ENCODE results near the gene MINDY4.

MINDY4 gene

DNA sequence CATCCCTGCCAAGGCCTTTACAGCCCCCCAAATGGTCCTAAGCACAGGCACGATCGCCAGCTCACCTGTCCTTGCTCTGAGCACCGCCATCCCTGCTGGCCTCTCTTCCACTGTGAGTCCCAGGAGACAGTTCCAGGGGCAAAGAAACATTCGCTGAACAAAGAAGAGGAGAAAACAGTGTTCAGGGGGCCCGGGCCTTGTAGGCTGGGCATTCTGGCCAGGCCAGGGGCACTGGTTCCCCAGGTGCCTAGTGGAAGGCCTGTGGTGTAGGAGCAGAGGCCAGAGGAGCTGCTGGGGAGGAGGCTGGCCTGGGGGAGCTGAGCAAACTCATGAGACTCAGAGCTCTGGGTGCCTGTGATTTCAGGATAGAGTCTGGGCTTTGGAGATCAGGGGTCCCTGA lies 163.0 kb downstream of the MINDY4 start:
- no peak for DNase-seq

DNA sequence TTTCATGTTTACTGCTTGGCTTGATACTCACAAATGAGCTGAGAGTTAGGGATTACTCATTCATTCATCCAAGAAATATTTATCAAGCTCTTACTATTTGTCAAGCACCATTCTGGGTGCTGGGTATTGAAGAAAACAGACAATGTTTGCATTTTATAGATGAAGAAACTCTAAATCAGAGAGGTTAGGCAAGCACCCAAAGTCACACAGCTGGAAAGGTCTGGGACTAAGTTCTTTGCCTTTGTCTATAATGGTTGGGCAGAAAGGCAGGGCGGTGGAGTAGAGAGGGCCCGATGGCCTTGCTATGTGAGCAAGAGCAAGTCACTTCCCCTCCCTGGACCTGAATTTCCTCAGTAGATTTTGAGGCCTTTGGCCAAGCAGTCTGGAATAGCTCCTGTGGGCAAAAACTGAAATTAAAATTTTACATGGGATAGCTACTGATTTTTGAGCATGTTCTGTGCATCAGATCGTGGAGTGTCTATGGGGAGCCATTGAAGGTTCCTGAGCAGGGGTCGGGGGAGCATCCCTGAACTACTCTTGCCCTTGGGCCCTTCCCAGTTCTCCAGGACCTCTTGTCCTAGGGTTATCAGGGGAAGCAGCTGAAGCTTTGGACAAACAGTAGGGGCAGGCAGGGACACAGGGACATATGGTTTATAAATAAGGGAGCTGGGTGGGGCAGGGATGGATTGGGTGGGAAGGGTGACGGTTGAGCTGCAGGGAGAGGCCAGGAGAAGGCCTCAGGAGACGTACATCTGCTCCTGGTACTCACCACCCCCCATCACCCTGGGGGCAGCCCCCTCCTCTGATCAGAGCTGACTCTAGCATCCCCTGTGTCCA lies 163.7 kb downstream of the MINDY4 start:
- DNase-seq = peak; percentile 39

DNA sequence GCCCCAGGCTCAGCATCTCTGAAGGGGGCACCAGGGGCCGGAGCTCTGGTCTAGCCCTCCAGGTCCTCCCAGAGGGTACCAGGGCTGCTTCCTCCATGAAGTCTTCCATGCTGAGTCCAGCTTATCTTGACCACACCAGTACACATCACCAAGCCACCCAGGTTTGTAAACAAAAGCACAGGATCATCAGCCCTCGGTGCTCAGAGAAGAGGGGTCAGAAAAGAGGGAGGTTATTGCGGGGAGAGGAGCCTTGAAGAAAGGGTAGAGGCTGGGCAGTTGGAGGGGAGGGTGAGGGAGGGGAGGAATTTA lies 164.3 kb downstream of the MINDY4 start:
- DNase-seq = no peak

DNA sequence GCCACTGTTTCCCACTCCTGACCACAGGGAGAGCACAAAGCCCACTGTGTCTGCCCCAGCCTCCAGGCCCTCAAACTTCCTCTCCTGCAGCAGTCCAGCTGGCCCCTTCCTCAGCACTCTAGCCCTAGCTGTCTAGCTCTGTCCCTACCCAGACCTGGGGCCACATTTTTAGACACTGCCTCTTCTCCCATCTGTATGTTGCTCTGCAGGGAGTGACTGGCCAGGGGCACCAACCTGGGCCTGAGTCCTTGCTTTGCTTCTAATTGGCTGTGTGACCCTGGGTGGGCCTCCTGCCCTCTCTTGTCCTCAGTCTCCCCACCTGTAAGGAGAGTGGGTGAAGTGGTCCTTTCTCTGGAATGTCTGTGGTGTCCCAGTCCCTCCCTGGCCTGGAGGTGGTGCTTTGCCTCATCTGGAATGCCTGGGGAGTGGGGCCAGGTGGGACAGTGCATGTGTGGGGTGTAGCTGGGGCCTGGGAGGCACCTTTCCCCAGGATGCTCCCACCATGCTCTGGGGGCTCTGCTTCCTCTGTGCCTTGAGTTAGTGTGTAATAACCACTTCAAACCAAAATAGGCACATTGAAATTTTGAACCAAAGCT lies 165.5 kb downstream of the MINDY4 start:
- no peak for DNase-seq

DNA sequence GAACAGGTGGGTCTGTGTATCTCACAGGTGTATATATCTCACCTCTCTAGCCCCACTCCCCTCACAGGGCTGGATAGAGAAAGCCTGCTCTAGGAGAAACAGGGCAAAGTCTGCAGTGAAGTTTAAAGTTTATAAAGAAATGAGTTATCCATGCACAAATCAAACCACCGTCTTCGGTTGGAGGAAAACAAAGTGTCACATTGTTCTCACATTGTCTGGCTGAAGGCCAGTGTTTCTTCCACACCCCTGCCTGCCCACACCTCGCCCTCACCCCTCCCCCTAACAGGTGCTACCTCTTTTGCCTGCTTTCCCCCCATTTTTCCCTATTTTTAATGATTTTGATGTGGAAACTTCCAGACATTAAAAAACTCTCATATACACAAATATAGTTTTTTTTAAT lies 166.2 kb downstream of the MINDY4 start:
- no peak for DNase-seq

DNA sequence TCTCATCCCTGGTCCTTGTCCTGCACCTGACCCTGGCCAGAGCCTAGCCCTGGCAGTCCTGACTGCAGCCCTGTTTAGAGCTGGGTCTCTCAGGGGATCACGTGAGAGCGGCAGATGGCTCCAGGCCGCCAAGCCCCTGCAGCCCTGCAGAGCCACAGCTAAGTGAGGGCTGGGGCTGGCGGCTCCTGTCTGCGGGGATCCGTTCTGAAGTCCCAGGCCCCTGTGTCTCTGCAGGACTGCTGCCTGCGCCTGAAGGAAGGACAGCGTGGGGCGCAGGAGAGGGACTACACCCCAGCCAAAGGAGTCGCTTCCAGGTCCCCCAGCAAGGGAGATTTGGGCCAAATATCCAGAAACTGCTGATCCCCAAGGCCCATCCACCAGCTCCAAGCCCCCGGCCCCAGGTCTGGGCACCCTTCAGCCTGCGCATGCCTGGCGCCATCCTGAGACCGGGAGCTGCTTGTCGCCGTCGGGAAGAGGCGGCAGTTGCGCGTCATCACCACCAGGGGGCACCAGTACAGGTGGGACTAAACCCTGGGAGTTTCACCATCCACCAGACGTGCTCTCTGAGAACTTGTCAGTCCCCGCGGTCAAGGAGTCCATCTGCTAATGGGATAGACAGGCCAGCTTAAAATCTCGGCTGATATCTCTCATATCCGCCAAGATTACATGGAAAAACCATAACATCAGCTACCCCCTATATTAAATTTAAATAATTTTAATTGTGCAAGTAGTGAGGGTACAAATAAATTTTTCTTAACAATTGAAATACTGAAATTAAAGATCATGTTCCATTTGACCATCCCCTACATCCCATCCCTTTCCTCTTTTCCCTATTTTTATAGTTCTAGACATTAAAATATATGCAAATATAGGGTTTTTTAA lies 167.5 kb downstream of the MINDY4 start:
- peak; percentile 96 for DNase-seq

DNA sequence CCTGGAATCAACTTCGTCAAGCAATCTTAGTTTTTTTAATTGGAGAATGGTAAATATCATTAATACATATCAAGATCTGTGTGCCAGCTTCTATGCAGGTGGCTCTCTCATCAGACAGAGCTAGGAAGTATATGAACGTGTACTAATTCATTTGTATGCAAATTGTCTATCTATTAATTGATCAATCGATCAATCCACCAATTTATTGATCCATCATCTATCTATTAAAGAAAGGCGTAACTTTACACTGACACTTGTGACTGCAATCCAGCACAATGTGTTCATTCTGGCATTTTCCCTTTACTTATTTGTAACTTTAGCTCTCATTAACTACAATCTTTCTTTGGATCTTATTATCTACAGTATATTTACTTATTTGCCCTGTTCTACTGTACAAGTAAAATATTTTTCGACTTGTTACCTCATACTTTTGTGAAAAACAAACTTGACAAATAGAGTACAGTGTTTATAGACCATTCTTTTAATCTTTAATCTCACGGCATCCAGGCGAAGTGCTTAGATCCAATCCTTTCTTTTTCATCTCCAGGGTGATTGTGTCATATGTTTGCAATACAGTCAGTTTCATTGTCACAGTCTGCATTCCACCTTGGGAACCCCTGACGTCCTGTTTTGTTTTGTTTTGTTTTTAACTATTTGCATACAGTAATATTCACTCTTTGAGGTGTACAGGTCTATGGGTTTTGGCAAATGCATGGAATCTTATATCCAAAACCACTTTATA lies 170.5 kb downstream of the MINDY4 start:
- peak; percentile 6 for DNase-seq

All from NCI-H82 (cell line).